Epithelial cell of esophagus (primary cell): ENCODE measurements around the gene FUT7.

Source experiments
- DNase-seq: peaks from one replicate; pipeline ENCODE4 v3.0.0; 2010; ENCODE audit warnings: low read depth
- H3K4me3 ChIP-seq: 2 replicates; pipeline ENCODE4 v1.5.1; 2011; ENCODE audit warnings: mild to moderate bottlenecking, low read length, control low read depth
- CTCF ChIP-seq: IDR thresholded peaks from 2 replicates; pipeline ENCODE4 v1.5.1; 2011; ENCODE audit warnings: low read depth, mild to moderate bottlenecking, low read length, control low read depth, inconsistent platforms; ENCODE audit not compliant: insufficient read depth; ENCODE audit errors: missing control alignments

Gene FUT7

DNA sequence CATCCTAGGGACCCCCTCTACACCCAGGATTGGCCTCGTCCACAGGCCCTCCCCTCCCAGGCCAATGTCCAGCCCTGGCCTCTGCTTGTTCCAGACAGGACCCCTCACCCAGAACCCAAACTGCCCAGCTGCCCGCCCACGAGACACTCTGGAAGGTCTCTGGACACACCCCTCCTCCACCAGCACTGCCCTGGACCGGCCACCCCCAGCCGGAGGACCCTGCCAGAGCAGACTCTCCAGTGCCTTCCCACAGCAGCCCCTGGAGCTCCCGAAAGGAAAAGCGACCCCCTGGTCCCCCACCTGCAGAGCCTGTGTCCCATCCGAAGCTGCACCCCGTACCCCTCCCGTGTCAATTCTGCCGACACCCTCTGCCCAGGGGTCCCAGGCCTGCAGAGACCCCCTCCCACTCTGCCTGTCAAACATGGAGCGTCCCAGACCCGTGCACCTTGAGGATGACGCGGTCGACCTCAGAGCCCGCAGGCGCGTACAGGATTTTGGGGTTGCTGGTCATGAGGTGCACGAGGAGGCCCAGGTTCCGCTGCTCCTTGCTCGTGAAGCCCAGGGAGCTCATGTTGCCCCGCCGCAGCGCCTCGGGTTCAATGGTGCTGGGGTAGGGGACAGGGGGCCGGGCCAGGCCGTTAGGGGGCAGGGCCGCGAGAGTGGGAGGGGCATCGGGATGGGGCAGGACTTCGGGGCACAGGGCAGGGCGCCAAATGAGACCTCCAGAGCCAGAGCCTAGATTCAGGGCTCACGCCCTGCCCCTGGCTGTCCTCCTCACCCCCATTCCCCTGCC lies 11.8 kb downstream of the FUT7 start:
- no peak for TF ChIP-seq CTCF

DNA sequence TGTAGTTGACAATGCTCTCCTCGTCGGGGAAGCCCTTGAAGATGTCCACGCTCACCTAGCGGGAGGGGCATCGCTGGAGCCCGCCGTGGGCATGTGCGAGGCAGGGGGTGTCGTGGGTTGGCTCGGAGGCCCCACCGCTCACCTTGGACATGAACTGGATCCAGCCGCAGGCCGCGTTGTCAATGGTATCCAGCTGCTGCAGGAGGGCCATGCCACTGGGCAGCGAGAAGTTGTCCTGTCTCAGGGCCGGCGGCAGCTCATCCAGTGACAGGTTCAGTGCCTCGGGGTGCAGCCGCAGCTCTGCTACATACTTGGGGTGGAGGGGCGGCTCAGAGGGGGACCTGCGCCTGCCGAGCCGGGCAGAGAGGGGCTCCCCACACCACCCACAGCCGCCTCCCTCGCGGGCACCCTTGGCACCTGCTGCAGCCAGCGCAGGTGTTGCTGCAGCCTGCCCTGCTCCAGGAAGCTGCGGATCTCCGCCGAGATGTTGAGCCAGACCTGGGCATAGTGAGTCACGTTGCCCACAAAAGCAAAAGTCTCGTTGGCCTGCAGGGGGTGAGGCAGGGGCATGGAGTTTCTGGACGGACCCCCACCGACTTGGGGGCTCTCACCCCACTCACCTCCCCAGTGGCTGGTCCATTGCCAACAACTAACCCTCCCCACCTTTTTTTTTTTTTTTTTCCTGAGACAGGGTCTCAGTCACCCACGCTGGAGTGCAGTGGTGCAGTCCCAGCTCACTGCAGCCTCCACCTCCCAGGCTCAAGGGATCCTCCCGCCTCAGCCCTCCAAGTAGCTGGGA lies 12.9 kb downstream of the FUT7 start:
- no peak for TF ChIP-seq CTCF
- H3K4me3 ChIP-seq, result no peak overlapping the region
- DNase-seq, result no peak

More for the DNA sequence above, 11.8 kb downstream of the FUT7 start:
- no peak overlapping the region for H3K4me3 ChIP-seq
- no peak for DNase-seq

GRCh38 chr9:137017791-137018497 lies 13.9 kb downstream of the FUT7 start:
- DNase-seq, result no peak
- no peak for TF ChIP-seq CTCF
- no peak overlapping the region for H3K4me3 ChIP-seq

- H3K4me3 ChIP-seq, result no peak overlapping the region
- DNase-seq, result no peak
- TF ChIP-seq CTCF, result no peak
Observed at GRCh38 chr9:137017071-137017470, 14.8 kb downstream of the FUT7 start.

DNA sequence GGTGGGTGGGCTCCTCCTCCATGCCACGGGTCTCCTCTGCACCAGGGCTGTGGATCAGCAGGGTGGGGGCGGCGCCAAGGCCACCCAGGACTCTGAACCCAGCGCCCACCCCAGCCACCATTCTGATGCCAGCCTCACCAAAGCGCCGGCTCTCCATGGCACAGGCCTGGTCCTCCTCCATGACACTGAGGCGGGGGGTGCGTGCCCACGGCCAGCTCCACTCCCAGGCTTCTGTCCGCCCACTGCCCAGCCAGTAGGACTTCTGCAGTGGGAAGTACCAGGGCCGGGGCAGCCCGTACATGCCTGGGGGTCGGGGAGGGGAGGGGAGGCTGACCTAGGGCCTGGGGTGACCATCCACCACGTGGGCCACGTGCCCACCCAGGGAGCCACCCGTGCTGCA lies 15.5 kb downstream of the FUT7 start:
- no peak for TF ChIP-seq CTCF
- DNase-seq, result no peak
- no peak overlapping the region for H3K4me3 ChIP-seq

- H3K4me3 ChIP-seq, result no peak overlapping the region
- no peak for TF ChIP-seq CTCF
- DNase-seq, result no peak
Observed at GRCh38 chr9:137015976-137016375, 15.9 kb downstream of the FUT7 start.
